ENCODE data around the gene CALHM6. TPM values are rescaled to one million over a fixed set of nuclear protein-coding genes. Genes with fewer than 3 reads are reported as not detected.

Gene CALHM6
- total and polyA plus RNA-seq, 10 of the 15 experiments (the other 5 are each of a cell fraction or from before 2014, with no cell fraction given) = 0.15 to 3.4 (median 1.3) TPM

- no peaks in the 10 kb centered on the region for H3K9me3 ChIP-seq (replicated peaks; ENCODE audit: control insufficient read depth, insufficient read depth, low read length)
- SMC1A ChIA-PET (ENCODE audit: uncharacterized antibody, unreplicated experiment) = no interaction called here
- FAIRE-seq (no peak), DNase-seq (ENCODE audit: low read depth, low spot score) (no peak), ATAC-seq (no peak)
- no peaks in the 10 kb centered on the region; a peak in 1 of 4 replicates for H3K27me3 ChIP-seq (replicated peaks in 1 of 2; ENCODE audit: control insufficient read depth in 2 of 2, insufficient read depth in 2 of 2, low read length in 1 of 2)
- in situ Hi-C loops (cut with MboI) (no loop called here), intact Hi-C loops (cut with micrococcal nuclease; ENCODE audit: unreplicated experiment) (no loop called here)
- H3K4me1 ChIP-seq (ENCODE audit: control insufficient read depth, insufficient read depth, low read length) = no peaks in the 10 kb centered on the region
- H3K9ac ChIP-seq (ENCODE audit: control insufficient read depth, insufficient read depth, low read length) = no peak overlapping the region
- POLR2A ChIA-PET = interaction anchor here (0.6 kb wide), 1 partner anchor 143 kb away, joined by 6 read pairs; no protein-coding TSS in a partner anchor
- no peak for TF ChIP-seq CREB1 (IDR thresholded peaks at IDR 0.05; ENCODE audit: low read depth)
- TF ChIP-seq POLR2AphosphoS2 (IDR thresholded peaks at IDR 0.05; ENCODE audit: low read depth, low read length) = no peak
- no peak for TF ChIP-seq EZH2 (IDR thresholded peaks at IDR 0.05; ENCODE audit: borderline replicate concordance, control insufficient read depth, low read depth, low read length)
- TF ChIP-seq ZZZ3 (IDR thresholded peaks at IDR 0.05; ENCODE audit: control insufficient read depth, insufficient read length, low read depth) = no peak
- no peak for TF ChIP-seq JUND (IDR thresholded peaks at IDR 0.05; ENCODE audit: low read depth, low read length)
- no peak for TF ChIP-seq FOS (IDR thresholded peaks at IDR 0.05; ENCODE audit: borderline replicate concordance, extremely low read depth, insufficient read length)
- no peak for TF ChIP-seq ASH2L (IDR thresholded peaks at IDR 0.05; ENCODE audit: borderline replicate concordance, low read depth)
- TF ChIP-seq YY1 (IDR thresholded peaks at IDR 0.05; ENCODE audit: low read depth, low read length) = no peak
- no peak for TF ChIP-seq CUX1 (IDR thresholded peaks at IDR 0.05; ENCODE audit: insufficient replicate concordance, low read depth, low read length)
- TF ChIP-seq TCF7 (IDR thresholded peaks at IDR 0.05; ENCODE audit: borderline replicate concordance) = no peak
- no peak for TF ChIP-seq TCF12 (IDR thresholded peaks at IDR 0.05; ENCODE audit: low read depth, low read length)
- no peak for TF ChIP-seq CBFB (IDR thresholded peaks at IDR 0.05; ENCODE audit: low read depth)
- no peak for TF ChIP-seq SRF (IDR thresholded peaks at IDR 0.05; ENCODE audit: low read depth in 2 of 2, low read length in 2 of 2)
- TF ChIP-seq MYC (IDR thresholded peaks at IDR 0.05; ENCODE audit: insufficient read depth, insufficient read length, insufficient replicate concordance, low read length, severe bottlenecking) = no peak
- no peak for TF ChIP-seq RAD21 (IDR thresholded peaks at IDR 0.05; ENCODE audit: insufficient read depth, low read depth, low read length)
- no peak for TF ChIP-seq RCOR1 (conservative IDR thresholded peaks at IDR 0.05; ENCODE audit: low read depth, low read length)
- no peak for TF ChIP-seq ZNF24 (IDR thresholded peaks at IDR 0.05)
- H3K36me3 ChIP-seq (ENCODE audit: control insufficient read depth in 2 of 2, insufficient read depth in 2 of 2, low read length in 1 of 2) = no peaks in the 10 kb centered on the region
- no peak overlapping the region for H3K4me2 ChIP-seq (ENCODE audit: control insufficient read depth, insufficient read depth)
- no peak overlapping the region for H3K4me3 ChIP-seq
- no peak overlapping the region for H2AFZ ChIP-seq (ENCODE audit: control insufficient read depth, low read depth, low read length)
- no peak overlapping the region for H3K27ac ChIP-seq (ENCODE audit: control insufficient read depth, insufficient read depth)
- RAD21 ChIA-PET (ENCODE audit: unreplicated experiment) = no interaction called here
- no peaks in the 10 kb centered on the region for H4K20me1 ChIP-seq (ENCODE audit: control insufficient read depth, insufficient read depth)
- no TSS peak for BruUV-seq (replicated peaks)
- no peaks in the 10 kb centered on the region for H3K79me2 ChIP-seq (ENCODE audit: control insufficient read depth, insufficient read depth, low read length)
- CTCF ChIA-PET = interaction anchor here (0.8 kb wide), 1 partner anchor 204 kb away, joined by 3 read pairs; no protein-coding TSS in a partner anchor
- WGBS (ENCODE audit: insufficient coverage, insufficient replicate concordance, low lambda C conversion rate, missing lambda C conversion rate) = 61% methylated on average over 6 of the region's 6 CpGs
Measured at GRCh38 chr6:116492331-116493067, 31.3 kb downstream of the CALHM6 start.

All from GM12878 (cell line).